MM.1S (cell line): Measurements from ENCODE around the gene DUSP18.

Experiments used
- DNase-seq: peaks from one replicate; pipeline ENCODE4 v3.0.0-alpha.2; 2015
- H2AFZ ChIP-seq: fragments of 300-600 bp; sonication (generic); 2 replicates; pipeline ENCODE4 v1.6.0; 2016; ENCODE audit warnings: antibody characterized with exemption, low read length
- H3F3A ChIP-seq: fragments of 300-600 bp; sonication (generic); 2 replicates; pipeline ENCODE4 v1.6.1; 2016; ENCODE audit warnings: mild to moderate bottlenecking, antibody characterized with exemption, low read length, moderate library complexity, mixed read lengths; ENCODE audit not compliant: insufficient read depth
- H3K27ac ChIP-seq: fragments of 300-600 bp; sonication (generic); 2 replicates; pipeline ENCODE4 v1.5.1; 2016; ENCODE audit warnings: mild to moderate bottlenecking, low read length
- H3K27me3 ChIP-seq: fragments of 300-600 bp; sonication (generic); replicated peaks from 2 replicates; pipeline ENCODE4 v1.6.0; 2016; ENCODE audit warnings: low read length; ENCODE audit not compliant: insufficient read depth
- H3K36me3 ChIP-seq: fragments of 300-600 bp; sonication (generic); replicated peaks from 2 replicates; pipeline ENCODE4 v1.6.1; 2016; ENCODE audit warnings: mild to moderate bottlenecking, low read length, mixed read lengths; ENCODE audit not compliant: insufficient read depth
- H3K4me1 ChIP-seq: fragments of 300-600 bp; sonication (generic); 2 replicates; pipeline ENCODE4 v1.6.1; 2016; ENCODE audit warnings: low read length, mixed read lengths
- H3K4me2 ChIP-seq: fragments of 300-600 bp; sonication (generic); 2 replicates; pipeline ENCODE4 v1.6.0; 2016; ENCODE audit warnings: low read depth, low read length
- H3K4me3 ChIP-seq: fragments of 300-600 bp; sonication (generic); 2 replicates; pipeline ENCODE4 v1.5.1; 2016; ENCODE audit warnings: low read length, mixed read lengths
- H3K79me2 ChIP-seq: fragments of 300-600 bp; sonication (generic); 2 replicates; pipeline ENCODE4 v1.6.1; 2016; ENCODE audit warnings: mixed run types, low read length, mixed read lengths
- H3K9ac ChIP-seq: fragments of 300-600 bp; sonication (generic); 2 replicates; pipeline ENCODE4 v1.6.1; 2016; ENCODE audit warnings: low read length, mixed read lengths
- H3K9me2 ChIP-seq: fragments of 300-600 bp; sonication (generic); replicated peaks from 2 replicates; pipeline ENCODE4 v1.6.1; 2016; ENCODE audit warnings: mild to moderate bottlenecking, low read length, mixed read lengths; ENCODE audit not compliant: insufficient read depth
- H3K9me3 ChIP-seq: fragments of 300-600 bp; sonication (generic); replicated peaks from 2 replicates; pipeline ENCODE4 v1.6.1; 2016; ENCODE audit warnings: mild to moderate bottlenecking, low read length, mixed read lengths; ENCODE audit not compliant: insufficient read depth
- H4K20me1 ChIP-seq: fragments of 300-600 bp; sonication (generic); 2 replicates; pipeline ENCODE4 v1.6.1; 2016; ENCODE audit warnings: mild to moderate bottlenecking, low read length, moderate library complexity, mixed read lengths; ENCODE audit not compliant: insufficient read depth
- CTCF ChIP-seq: fragments of 300-600 bp; sonication (generic); IDR thresholded peaks from 2 replicates; pipeline ENCODE4 v1.5.1; 2016; ENCODE audit warnings: antibody characterized with exemption, low read length, mixed read lengths
- EZH2 ChIP-seq: fragments of 300-600 bp; sonication (generic); optimal IDR thresholded peaks from 2 replicates; pipeline ENCODE3; 2017; ENCODE audit warnings: low read depth, mild to moderate bottlenecking, antibody characterized with exemption, low read length, mixed read lengths
- EZH2phosphoT487 ChIP-seq: fragments of 300-600 bp; sonication (generic); IDR thresholded peaks from 2 replicates; pipeline ENCODE4 v1.6.1; 2018; ENCODE audit warnings: antibody characterized with exemption, low read length

DUSP18 gene

GRCh38 chr22:30705710-30706651 lies 38.3 kb upstream of the DUSP18 start:
- Histone ChIP-seq H3K27ac (peak overlapping the region; percentile 58; the same call in 1 of the 2 replicates), H3K4me3 (no peak overlapping the region), H3K36me3 (no peaks in the 10 kb centered on the region), H3K9ac (no peak overlapping the region), H3K9me3 (no peaks in the 10 kb centered on the region), H2AFZ (peak overlapping the region; percentile 17), H3F3A (peaks cover 11% of the 10 kb centered on the region; the same call in 1 of the 2 replicates), H3K27me3 (no peaks in the 10 kb centered on the region), H3K9me2 (no peaks in the 10 kb centered on the region), H4K20me1 (no peaks in the 10 kb centered on the region), H3K4me2 (peak overlapping the region; percentile 41), H3K4me1 (peaks cover 14% of the 10 kb centered on the region), H3K79me2 (no peaks in the 10 kb centered on the region)
- DNase-seq: peak; percentile 73
- TF ChIP-seq CTCF: no peak
- no peak for TF ChIP-seq EZH2phosphoT487
- no peak for TF ChIP-seq EZH2

- Histone ChIP-seq H2AFZ (no peak overlapping the region), H3K9ac (no peak overlapping the region), H3K9me3 (no peaks in the 10 kb centered on the region), H3K4me1 (peaks cover 14% of the 10 kb centered on the region), H3K36me3 (no peaks in the 10 kb centered on the region), H3K4me2 (no peak overlapping the region), H3K9me2 (no peaks in the 10 kb centered on the region), H3F3A (peaks cover 11% of the 10 kb centered on the region; the same call in 1 of the 2 replicates), H3K27me3 (no peaks in the 10 kb centered on the region), H3K79me2 (no peaks in the 10 kb centered on the region), H3K27ac (no peak overlapping the region), H4K20me1 (no peaks in the 10 kb centered on the region), H3K4me3 (no peak overlapping the region)
- DNase-seq: no peak
- TF ChIP-seq CTCF (no peak), EZH2phosphoT487 (no peak), EZH2 (no peak)
Measured at GRCh38 chr22:30704978-30705377, 37.3 kb upstream of the DUSP18 start.

- Histone ChIP-seq H3K9me3 (no peaks in the 10 kb centered on the region), H3K9me2 (no peaks in the 10 kb centered on the region), H3F3A (peaks cover 11% of the 10 kb centered on the region; the same call in 1 of the 2 replicates), H2AFZ (no peak overlapping the region), H3K4me1 (peaks cover 14% of the 10 kb centered on the region), H3K79me2 (no peaks in the 10 kb centered on the region), H3K27me3 (no peaks in the 10 kb centered on the region), H3K36me3 (no peaks in the 10 kb centered on the region), H3K27ac (no peak overlapping the region), H3K4me2 (no peak overlapping the region), H4K20me1 (no peaks in the 10 kb centered on the region), H3K9ac (no peak overlapping the region), H3K4me3 (no peak overlapping the region)
- DNase-seq: no peak
- TF ChIP-seq EZH2phosphoT487 (no peak), CTCF (no peak)
Measured at GRCh38 chr22:30702856-30703255, 35.2 kb upstream of the DUSP18 start.
